Cardiac septum (tissue), 1 donor: Measurements from ENCODE around the gene ZC3H4. TPM values are rescaled to one million over a fixed set of nuclear protein-coding genes. Genes with fewer than 3 reads are reported as not detected.

Source experiments
- DNase-seq: peaks from one replicate; pipeline ENCODE4 v3.0.0-alpha.2; 2020; ENCODE audit warnings: low spot score
- intact Hi-C: fragments of 100-400 bp; cut with DNase I; formaldehyde crosslinking; loops from one replicate; pipeline ENCODE4 v1.14.0; 2022
- total RNA-seq: library from RNA; stranded (reverse); fragmentation: NEBNext Ultra II Directional; extraction: Animal tissue kit (Norgen Biotek cat#: 25700); gene quantifications from one replicate; pipeline ENCODE4 v1.2.1, GENCODE V29; 2021
- donor health status: DM: no; HTN: no; CAD: no.

ZC3H4 gene
- total RNA-seq, 1 donor from 2014 or later = 28.1 TPM

- peak; percentile 93 for DNase-seq
- intact Hi-C loops = loop anchor here (2.0 kb wide), 1 partner anchor 89 kb away; no protein-coding TSS in a partner anchor
Observed at GRCh38 chr19:47035127-47036096, 78.2 kb downstream of the ZC3H4 start.

- intact Hi-C loops = no loop called here
- no peak for DNase-seq
Observed at GRCh38 chr19:47032171-47032811, 81.3 kb downstream of the ZC3H4 start.

- intact Hi-C loops = no loop called here
- no peak for DNase-seq
Observed at GRCh38 chr19:47028195-47028601, 85.4 kb downstream of the ZC3H4 start.

- intact Hi-C loops = no loop called here
- DNase-seq = no peak
Observed at GRCh38 chr19:47027586-47028088, 85.9 kb downstream of the ZC3H4 start.

GRCh38 chr19:47026889-47027288 lies 86.7 kb downstream of the ZC3H4 start:
- no peak for DNase-seq
- intact Hi-C loops = no loop called here

- intact Hi-C loops = no loop called here
- no peak for DNase-seq
Observed at GRCh38 chr19:47026156-47026555, 87.4 kb downstream of the ZC3H4 start.

GRCh38 chr19:47024502-47024901 lies 89.1 kb downstream of the ZC3H4 start:
- intact Hi-C loops = no loop called here
- DNase-seq = no peak

- intact Hi-C loops = no loop called here
- DNase-seq = no peak
Observed at GRCh38 chr19:47023448-47023794, 90.2 kb downstream of the ZC3H4 start.

GRCh38 chr19:47022541-47023447 lies 90.8 kb downstream of the ZC3H4 start:
- intact Hi-C loops = no loop called here
- DNase-seq = no peak

GRCh38 chr19:47022140-47022536 lies 91.4 kb downstream of the ZC3H4 start:
- no peak for DNase-seq
- intact Hi-C loops = no loop called here

GRCh38 chr19:47021536-47022139 lies 91.9 kb downstream of the ZC3H4 start:
- DNase-seq = no peak
- intact Hi-C loops = no loop called here

GRCh38 chr19:47020992-47021496 lies 92.5 kb downstream of the ZC3H4 start:
- no peak for DNase-seq
- intact Hi-C loops = no loop called here

GRCh38 chr19:47020132-47020805 lies 93.3 kb downstream of the ZC3H4 start:
- intact Hi-C loops = no loop called here
- no peak for DNase-seq

- DNase-seq = no peak
- intact Hi-C loops = no loop called here
Observed at GRCh38 chr19:47019431-47020041, 94.0 kb downstream of the ZC3H4 start, which contains the start of gene NPAS1. NPAS1 (plus strand) TSS chr19:47019837; CDS start chr19:47021048, 1,211 bp downstream.

- no peak for DNase-seq
- intact Hi-C loops = no loop called here
Observed at GRCh38 chr19:47018923-47019322, 94.7 kb downstream of the ZC3H4 start.
